SH-SY5Y (cell line): ENCODE data around the gene NCKAP5.

Experiments used
- GATA2 ChIP-seq: IDR thresholded peaks from 2 replicates; pipeline ENCODE4 v1.6.1; 2011; ENCODE audit warnings: mild to moderate bottlenecking, low read depth, low read length
- GATA3 ChIP-seq: IDR thresholded peaks from 2 replicates; pipeline ENCODE4 v1.6.1; 2011; ENCODE audit warnings: low read depth, mild to moderate bottlenecking, low read length, moderate library complexity

NCKAP5 gene

DNA sequence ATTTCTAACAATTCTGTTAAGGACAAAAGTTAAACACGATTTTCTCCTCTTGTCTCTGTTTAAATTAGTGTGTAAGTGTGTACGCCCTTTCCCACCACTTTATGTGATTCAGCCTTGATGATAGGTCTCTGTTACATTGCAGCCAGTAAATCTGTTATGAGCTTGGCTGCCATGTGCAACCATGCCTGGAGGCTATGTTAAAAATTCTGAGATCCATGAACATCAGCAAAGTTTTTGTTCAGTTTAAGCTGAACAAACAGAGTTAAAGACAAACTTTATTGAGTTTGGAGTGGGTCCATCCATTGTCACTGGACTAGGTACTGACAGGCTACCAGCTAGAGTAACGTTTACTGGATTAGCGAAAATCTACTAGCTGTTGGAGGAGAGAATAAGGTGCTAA is 110.4 kb downstream of the NCKAP5 start:
- TF ChIP-seq GATA2 (no peak), GATA3 (no peak)

- TF ChIP-seq GATA3 (no peak), GATA2 (no peak)
These were observed 111.3 kb downstream of the NCKAP5 start for GRCh38 chr2:133456971-133457370.

DNA sequence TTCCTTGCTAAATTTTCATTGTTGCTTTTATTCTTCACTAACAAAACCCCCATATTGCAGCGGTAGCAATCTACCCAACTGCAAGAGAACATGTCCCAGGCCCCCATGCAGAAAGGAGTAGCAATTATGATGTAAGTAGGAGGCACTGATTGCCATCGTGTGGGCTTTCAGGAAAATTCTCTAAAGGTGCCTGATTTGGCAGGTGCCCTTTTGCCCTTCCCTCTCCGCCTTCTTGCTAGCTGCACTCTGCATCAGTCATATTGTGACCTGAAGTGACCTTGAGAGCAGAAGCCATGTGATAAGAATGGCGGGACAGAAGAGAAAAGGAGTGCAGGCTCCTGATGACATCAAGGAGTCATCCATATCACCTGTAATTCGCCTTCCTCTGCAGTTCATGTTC is 112.1 kb downstream of the NCKAP5 start:
- no peak for TF ChIP-seq GATA2
- no peak for TF ChIP-seq GATA3

- TF ChIP-seq GATA3 (no peak), GATA2 (no peak)
These were observed 115.2 kb downstream of the NCKAP5 start for GRCh38 chr2:133453032-133453431.

GRCh38 chr2:133452583-133452982 is 115.7 kb downstream of the NCKAP5 start:
- TF ChIP-seq GATA3 = no peak
- TF ChIP-seq GATA2 = no peak

- TF ChIP-seq GATA3 = no peak
- no peak for TF ChIP-seq GATA2
These were observed 116.1 kb downstream of the NCKAP5 start for GRCh38 chr2:133452146-133452545.

- TF ChIP-seq GATA2 (no peak), GATA3 (no peak)
These were observed 120.1 kb downstream of the NCKAP5 start for GRCh38 chr2:133448195-133448594.

GRCh38 chr2:133447303-133447702 is 121.0 kb downstream of the NCKAP5 start:
- TF ChIP-seq GATA3 (no peak), GATA2 (no peak)

GRCh38 chr2:133444465-133444864 is 123.8 kb downstream of the NCKAP5 start:
- no peak for TF ChIP-seq GATA3
- TF ChIP-seq GATA2 = no peak

DNA sequence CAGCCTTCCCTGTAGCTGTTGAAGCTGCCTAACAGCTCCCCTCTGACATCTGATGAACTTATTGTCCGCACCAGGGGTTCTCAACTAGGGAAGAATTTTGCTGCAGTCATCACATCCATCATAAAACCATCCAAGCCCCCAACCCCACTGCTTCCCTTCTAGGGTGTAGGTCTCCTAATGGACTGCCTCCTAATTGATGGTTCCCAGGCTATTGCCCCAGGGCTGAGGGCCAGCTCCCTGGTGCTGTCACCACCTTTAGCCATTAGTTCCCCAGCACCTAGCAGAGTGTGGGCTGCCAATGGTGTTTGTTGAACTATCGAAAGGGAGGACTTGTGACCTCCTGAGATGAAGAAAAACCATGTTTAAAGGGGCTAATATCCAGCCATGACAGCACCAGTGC is 125.9 kb downstream of the NCKAP5 start:
- TF ChIP-seq GATA2 = no peak
- no peak for TF ChIP-seq GATA3

DNA sequence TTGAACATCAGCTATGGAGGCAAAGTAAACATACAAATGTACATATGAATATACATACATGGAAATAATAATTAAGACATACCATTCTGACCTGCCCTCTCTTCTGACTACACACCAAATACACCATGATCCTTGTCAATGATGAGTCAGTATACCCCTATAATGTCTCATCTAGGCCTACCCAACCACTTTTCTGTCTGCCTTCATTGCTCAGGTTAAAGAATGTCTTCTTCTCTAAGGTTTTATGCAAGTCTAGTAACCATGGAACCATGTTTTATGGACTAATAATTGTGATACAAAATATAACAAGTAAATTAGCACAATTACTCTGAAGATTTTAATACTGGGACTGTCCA is 128.7 kb downstream of the NCKAP5 start:
- no peak for TF ChIP-seq GATA2
- no peak for TF ChIP-seq GATA3

- TF ChIP-seq GATA3 (no peak), GATA2 (no peak)
These were observed 129.3 kb downstream of the NCKAP5 start for GRCh38 chr2:133438848-133439564.

GRCh38 chr2:133438026-133438425 is 130.2 kb downstream of the NCKAP5 start:
- no peak for TF ChIP-seq GATA2
- TF ChIP-seq GATA3 = no peak

DNA sequence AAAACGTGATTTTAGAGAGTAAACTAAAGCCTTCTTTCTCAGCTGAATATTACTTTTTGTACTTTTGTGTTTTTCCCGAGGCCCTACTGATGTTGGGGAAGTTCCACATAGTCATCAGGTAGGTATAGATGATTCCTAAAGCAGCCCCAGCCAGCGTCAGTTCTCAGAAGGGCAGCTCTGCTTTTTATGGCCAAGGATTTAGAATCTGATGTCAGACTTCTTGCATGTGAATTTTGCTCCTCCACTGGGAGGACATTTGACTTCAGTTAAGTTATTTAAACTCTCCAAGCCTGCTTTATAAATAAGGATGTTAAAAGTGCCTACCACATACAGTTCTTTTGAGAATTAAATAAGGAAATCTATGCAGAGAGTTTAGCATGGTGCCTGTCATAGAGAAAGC is 130.8 kb downstream of the NCKAP5 start:
- TF ChIP-seq GATA3 (no peak), GATA2 (no peak)

- TF ChIP-seq GATA3 = no peak
These were observed 133.1 kb downstream of the NCKAP5 start for GRCh38 chr2:133434959-133435668.
